GM18861 (cell line): Measurements from ENCODE around the gene PAQR8.
A peak's percentile ranks its signal among the peaks of the same experiment; 100 is the strongest.
"Not testable (repeated sequence)": the region's sequence is repeated elsewhere in the genome, so short reads cannot be mapped to it uniquely, and the experiment has no call there.

ENCODE experiments used
- ATAC-seq: cut with Tn5 transposase; IDR thresholded peaks from one replicate; pipeline ENCODE4 v1.9.1; 2021; ENCODE audit not compliant: unreplicated experiment

PAQR8 gene

GRCh38 chr6:52405243-52405642 lies 43.3 kb downstream of the PAQR8 start:
- no peak for ATAC-seq

DNA sequence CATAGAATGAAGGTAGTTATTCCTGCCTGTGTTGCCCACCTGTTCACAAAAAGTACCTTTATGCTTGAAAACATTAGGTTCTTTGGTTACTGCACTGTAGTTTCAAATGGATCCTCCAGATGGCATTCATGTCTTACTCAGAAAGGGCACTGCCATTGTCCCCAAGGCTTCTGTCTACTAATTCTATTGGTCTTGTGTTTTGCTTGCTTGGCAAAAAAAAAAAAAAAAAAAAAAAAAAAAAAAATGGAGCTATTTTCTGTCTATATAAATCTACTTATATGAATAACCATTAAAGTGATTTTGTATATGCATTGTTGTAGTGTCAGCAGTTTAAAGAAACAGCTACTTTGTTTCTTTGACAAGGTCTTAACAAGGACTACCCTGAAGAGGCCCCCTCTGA lies 45.5 kb downstream of the PAQR8 start:
- ATAC-seq = no peak

DNA sequence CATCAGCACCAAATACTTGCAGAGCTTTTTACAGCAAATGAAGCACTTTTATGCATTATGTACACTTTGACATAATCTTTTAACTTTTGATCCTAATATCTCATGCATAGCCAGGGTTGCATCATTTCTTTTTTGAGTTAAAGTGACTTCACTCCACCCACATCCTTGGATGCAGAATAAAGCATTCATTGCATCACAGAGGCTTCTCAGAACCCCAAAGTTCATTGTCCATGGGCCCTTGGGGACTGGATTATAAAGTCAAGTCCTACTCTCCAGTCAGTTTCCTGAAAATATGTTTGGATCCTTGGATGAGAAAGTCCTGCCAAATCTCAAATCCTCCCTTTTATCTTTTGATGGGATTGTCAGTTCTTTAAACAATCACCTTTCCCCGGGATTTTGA lies 47.5 kb downstream of the PAQR8 start:
- ATAC-seq = no peak

- ATAC-seq = no peak
Observed at GRCh38 chr6:52410979-52411378, 49.0 kb downstream of the PAQR8 start.

GRCh38 chr6:52411911-52412310 lies 50.0 kb downstream of the PAQR8 start:
- ATAC-seq = no peak

GRCh38 chr6:52415333-52415732 lies 53.4 kb downstream of the PAQR8 start:
- no peak for ATAC-seq

GRCh38 chr6:52415917-52416628 lies 54.1 kb downstream of the PAQR8 start:
- no peak for ATAC-seq

GRCh38 chr6:52416629-52417151 lies 54.7 kb downstream of the PAQR8 start:
- ATAC-seq = no peak

DNA sequence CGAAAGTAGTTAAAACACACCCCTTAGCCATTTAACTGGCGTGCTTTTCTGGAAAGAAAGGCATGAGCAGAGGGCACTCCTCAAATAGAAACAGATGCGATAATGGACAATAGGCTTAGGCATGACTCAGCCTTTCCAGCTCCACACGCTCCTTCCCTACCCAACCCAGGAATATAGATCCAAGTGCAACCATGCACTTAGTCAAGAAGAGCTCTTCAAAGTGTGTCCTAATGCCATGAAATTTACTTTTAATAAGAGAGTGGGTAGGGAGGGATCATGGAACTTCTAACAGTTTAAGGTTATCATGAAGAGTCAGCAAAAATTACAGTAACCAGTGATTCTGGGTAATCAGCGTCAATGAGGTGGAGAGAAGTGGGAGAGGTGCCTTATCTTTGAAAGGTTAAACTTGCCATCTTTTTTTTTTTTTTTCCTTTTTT lies 55.7 kb downstream of the PAQR8 start:
- no peak for ATAC-seq

GRCh38 chr6:52418606-52419005 lies 56.7 kb downstream of the PAQR8 start:
- ATAC-seq = no peak

DNA sequence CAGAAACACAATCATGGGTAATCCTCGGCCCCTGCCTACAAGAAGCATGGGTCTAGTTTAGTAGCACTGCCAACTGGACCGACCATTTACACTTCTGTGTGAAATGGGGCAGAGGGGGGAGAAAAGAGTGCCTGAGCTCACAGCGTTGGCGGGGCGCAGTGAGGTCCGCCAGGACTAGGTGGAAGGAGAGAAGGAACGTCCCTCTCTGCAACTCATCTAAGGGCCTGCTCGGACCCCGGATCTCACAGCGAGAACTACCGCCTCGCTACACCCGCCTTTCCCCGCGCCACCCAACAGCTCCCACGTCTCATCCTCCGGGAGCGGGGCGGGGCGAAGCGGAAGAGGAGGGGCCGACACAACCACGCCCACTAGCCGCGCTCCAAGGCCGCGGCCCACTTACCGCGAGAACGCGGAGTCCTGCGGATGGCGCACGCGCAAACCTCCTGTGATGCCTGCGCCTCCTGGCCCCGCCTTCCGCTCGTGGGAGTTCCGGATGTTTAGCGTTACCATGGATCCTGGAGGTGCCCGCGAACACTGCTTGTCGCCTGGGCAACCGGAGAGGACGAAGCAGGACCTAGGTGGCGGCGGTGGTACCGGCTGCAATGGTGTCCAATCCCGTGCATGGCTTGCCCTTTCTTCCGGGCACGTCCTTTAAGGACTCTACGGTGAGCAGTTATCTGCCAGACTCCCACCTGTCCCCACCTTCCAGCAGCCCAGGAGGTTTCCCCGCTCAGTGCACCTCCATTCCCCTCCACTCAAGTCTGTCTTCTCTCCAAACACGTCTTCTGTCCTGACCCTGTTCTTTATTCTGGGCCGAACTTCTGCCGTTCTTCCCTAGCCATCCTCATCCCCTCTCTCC lies 58.1 kb downstream of the PAQR8 start, which contains the start of gene EFHC1:
EFHC1 (plus strand) TSS at position 534 of the 859 bp plus-strand sequence; CDS start at position 603, 69 bp downstream.
- peak; percentile 91 for ATAC-seq

GRCh38 chr6:52420668-52421358 lies 58.9 kb downstream of the PAQR8 start:
- ATAC-seq = no peak

GRCh38 chr6:52422156-52422555 lies 60.2 kb downstream of the PAQR8 start:
- no peak for ATAC-seq

DNA sequence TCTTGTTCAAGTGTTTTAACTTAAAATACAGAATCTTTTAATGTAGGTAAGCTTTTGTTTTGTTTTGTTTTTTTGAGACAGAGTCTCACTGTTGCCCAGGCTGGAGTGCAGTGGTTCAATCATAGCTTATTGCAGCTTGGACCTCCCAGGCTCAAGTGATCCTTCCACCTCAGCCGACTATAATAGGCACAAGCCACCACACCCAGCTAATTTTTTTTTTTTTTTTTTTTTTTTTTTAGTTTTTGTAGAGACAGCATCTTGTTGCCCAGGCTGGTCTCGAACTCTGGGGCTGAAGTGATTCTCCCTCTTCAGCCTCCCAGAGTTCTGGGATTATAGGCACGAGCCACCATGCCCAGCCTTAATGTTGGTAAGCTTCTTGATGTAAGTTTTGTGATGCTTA lies 61.5 kb downstream of the PAQR8 start:
- no peak for ATAC-seq

DNA sequence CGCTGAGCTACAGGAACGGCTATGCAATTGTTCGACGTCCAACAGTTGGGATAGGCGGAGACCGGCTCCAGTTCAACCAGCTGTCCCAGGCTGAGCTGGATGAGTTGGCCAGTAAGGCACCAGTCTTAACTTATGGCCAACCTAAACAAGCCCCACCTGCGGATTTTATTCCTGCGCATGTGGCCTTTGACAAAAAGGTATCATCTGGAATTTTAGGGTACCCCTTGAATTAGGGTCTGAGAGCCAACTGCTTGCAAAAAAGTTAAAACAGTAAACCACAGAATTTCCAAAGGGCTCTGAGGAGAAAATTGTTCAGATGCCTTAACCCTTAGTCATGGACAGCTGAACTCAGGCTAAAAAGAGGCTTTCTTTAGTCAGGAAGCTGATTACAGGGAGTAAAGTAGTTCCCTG lies 62.0 kb downstream of the PAQR8 start:
- ATAC-seq = no peak

- ATAC-seq = no peak
Observed at GRCh38 chr6:52424513-52424912, 62.6 kb downstream of the PAQR8 start.

GRCh38 chr6:52426667-52427066 lies 64.7 kb downstream of the PAQR8 start:
- no peak for ATAC-seq

- not testable (repeated sequence) for ATAC-seq
Observed at GRCh38 chr6:52433294-52433693, 71.3 kb downstream of the PAQR8 start.

DNA sequence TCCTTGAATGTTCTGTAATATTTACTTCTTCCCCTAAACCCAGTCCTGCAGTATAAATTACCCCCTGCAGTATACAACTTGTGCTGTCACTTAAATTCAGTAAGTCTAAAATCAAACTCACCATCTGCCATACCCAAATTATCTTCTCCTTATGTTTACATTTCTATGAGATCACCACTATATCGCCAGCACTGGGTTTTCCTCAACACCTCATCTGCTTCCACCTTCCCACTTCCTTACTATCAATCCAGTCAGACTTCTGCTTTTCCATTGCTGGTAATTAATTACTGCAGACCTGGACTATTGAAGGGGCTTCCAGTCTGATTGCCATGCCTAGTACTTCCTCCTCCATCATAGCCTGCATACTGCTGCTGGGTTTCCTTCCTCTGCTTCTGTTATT lies 73.4 kb downstream of the PAQR8 start:
- ATAC-seq = no peak

- ATAC-seq = no peak
Observed at GRCh38 chr6:52438926-52439325, 77.0 kb downstream of the PAQR8 start.

GRCh38 chr6:52454556-52454955 lies 92.6 kb downstream of the PAQR8 start:
- no peak for ATAC-seq
